ENCODE results near the gene PTPRN2. TPM values are rescaled to one million over a fixed set of nuclear protein-coding genes. Genes with fewer than 3 reads are reported as not detected.

Gene PTPRN2
- total RNA-seq, 1 experiment from 2014 or later: 2.1 TPM

DNA sequence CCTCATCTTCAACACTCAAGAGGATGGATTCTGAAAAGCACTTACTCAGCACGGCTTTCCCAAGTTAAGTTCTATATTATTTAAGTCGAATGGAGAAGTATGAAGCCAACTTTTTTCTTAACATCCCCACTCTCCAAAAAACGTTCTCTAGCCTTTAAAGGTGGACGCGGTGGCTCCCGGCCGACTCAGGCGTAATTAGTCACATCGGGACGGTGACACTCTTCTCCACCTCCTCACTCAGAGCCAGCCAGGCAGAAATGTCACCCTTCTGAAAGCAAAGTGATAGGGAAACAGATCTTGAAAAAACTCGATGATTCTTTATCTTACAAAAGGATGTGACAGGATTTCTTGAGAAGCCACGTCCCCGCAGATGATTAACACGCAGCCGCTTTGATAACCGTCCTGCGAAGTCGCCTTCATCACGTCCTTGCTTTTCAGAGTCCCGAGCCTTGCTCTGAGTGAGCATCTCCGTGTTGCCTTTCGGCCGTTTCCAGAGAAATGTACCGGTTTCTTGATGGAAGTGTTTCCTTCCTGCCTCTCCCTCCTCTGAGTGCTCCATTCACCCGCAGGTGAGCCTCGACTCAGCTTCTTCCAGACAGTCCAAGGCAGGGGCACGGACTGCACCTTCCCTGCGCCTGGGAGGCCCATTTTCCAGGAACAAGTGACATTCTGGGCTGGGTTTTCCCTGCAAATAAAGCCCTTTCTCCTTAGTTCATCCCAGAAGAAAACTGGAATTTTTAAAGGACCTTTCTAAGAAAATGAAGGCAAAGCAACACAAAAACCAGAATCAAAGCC is 936.1 kb downstream of the PTPRN2 start (continued):
- no peak for TF ChIP-seq CEBPB (IDR thresholded peaks at IDR 0.05; ENCODE audit: low read depth)
- no peak for TF ChIP-seq CTCF (IDR thresholded peaks at IDR 0.05 in 2 of 3, conservative IDR thresholded peaks at IDR 0.05 in 1 of 3; ENCODE audit: borderline replicate concordance in 1 of 3, insufficient read depth in 1 of 3, low read depth in 2 of 3, low read length in 2 of 3)
- no peak for TF ChIP-seq ZFX (IDR thresholded peaks at IDR 0.05)
- TF ChIP-seq RAD21 (IDR thresholded peaks at IDR 0.05; ENCODE audit: low read depth): no peak

GRCh38 chr7:157650801-157651200 is 936.8 kb downstream of the PTPRN2 start:
- H3K27ac ChIP-seq (ENCODE audit: low read depth, low read length): no peak overlapping the region
- H4K20me1 ChIP-seq (ENCODE audit: insufficient read depth): no peaks in the 10 kb centered on the region
- RAD21 ChIA-PET (ENCODE audit: low non-redundant PET in 1 of 2, low total read pairs in 2 of 2, uncharacterized antibody in 2 of 2, unreplicated experiment in 2 of 2): no interaction called here
- H3K4me3 ChIP-seq (replicated peaks in 1 of 2; ENCODE audit: low read depth in 1 of 2, low read length in 2 of 2): no peak overlapping the region
- TF ChIP-seq EZH2 (IDR thresholded peaks at IDR 0.05): no peak
- no peak for TF ChIP-seq CBX3 (IDR thresholded peaks at IDR 0.05; ENCODE audit: low read depth)
- TF ChIP-seq CEBPB (IDR thresholded peaks at IDR 0.05; ENCODE audit: low read depth): no peak
- intact Hi-C loops (cut with micrococcal nuclease): no loop called here
- no peak overlapping the region for H3K9ac ChIP-seq (ENCODE audit: low read length)
- DNase-seq (ENCODE audit: low read depth, low spot score) (no peak), ATAC-seq (no peak)
- no peaks in the 10 kb centered on the region for H3K79me2 ChIP-seq (ENCODE audit: insufficient read depth, low read length)
- H3K4me1 ChIP-seq (ENCODE audit: control insufficient read depth in 1 of 2, insufficient read depth in 2 of 2, low read length in 2 of 2): no peaks in the 10 kb centered on the region
- no peaks in the 10 kb centered on the region for H3K36me3 ChIP-seq (ENCODE audit: control insufficient read depth in 1 of 2, insufficient read depth in 2 of 2, low read length in 2 of 2)
- POLR2A ChIA-PET: interaction anchor here (0.6 kb wide), 1 partner anchor 19 kb away, joined by 3 read pairs; no protein-coding TSS in a partner anchor
- no peaks in the 10 kb centered on the region for H3K9me2 ChIP-seq (ENCODE audit: insufficient read depth)
- H3K27me3 ChIP-seq (ENCODE audit: insufficient read depth, low read length): no peaks in the 10 kb centered on the region
- H3K9me3 ChIP-seq (ENCODE audit: control insufficient read depth in 1 of 2, insufficient read depth in 1 of 2, low read depth in 1 of 2, low read length in 2 of 2): no peaks in the 10 kb centered on the region
- CTCF ChIA-PET: no interaction called here
- BruUV-seq (replicated peaks): no TSS peak
- H2AFZ ChIP-seq (ENCODE audit: low read depth, low read length, poor library complexity, severe bottlenecking): no peak overlapping the region
- H3K4me2 ChIP-seq (ENCODE audit: low read length): no peak overlapping the region
